Activated CD8-positive, alpha-beta memory T cell treated with anti-CD3 and anti-CD28 coated beads for 24 hours (primary cell): ENCODE results near the gene RNF11.
A peak's percentile ranks its signal among the peaks of the same experiment; 100 is the strongest.
"Not testable (repeated sequence)": the region's sequence is repeated elsewhere in the genome, so short reads cannot be mapped to it uniquely, and the experiment has no call there.

ENCODE experiments used
- DNase-seq: peaks from one replicate; pipeline ENCODE4 v3.0.0-alpha.2; 2020

The RNF11 gene, protein sequence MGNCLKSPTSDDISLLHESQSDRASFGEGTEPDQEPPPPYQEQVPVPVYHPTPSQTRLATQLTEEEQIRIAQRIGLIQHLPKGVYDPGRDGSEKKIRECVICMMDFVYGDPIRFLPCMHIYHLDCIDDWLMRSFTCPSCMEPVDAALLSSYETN

DNA sequence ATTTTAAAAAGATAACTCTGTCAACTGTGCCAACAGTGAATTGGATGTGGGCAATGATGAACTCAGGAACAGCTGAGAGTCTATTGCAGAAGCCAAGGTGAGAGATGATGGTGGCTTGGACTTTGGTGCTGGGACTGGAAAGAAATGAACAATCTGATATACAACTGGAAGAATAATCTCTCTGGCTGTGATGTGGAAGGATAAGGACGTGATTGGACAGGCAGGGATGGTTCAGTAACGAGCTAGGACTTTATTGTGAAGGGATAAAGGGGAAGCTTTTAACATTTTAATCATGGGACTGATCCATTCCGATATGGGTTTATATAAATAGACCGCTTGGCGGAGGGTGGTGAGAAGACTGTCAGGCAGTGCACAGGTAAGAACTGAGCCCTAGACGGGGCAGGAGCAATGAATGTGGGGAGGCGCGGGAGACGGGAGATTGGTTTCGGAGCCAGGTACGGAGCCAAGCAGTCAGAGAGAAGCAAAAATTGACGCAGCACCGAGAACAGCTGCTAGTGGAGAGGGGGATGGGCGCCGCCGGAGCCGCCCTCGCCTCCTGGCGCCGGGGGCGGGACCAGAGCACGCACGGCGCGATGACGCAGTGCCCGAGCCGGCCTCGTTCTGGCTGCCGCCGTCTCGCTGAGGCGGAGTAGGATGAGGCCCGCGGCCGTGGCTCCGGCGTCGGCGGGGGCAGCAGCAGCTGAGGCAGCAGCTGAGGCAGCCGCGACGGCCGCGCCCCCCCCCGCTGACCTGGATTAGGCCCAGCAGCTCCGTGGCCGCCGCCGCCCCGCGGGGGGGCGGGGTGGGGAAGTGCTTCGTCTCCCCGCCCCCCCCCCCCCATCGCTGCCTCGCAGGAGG, at the start of gene RNF11:
Gene RNF11, plus strand, starts transcription at position 601 of the 858 bp plus-strand sequence. CDS start 484 bp downstream, outside the sequence.
- DNase-seq = peak; percentile 95

DNA sequence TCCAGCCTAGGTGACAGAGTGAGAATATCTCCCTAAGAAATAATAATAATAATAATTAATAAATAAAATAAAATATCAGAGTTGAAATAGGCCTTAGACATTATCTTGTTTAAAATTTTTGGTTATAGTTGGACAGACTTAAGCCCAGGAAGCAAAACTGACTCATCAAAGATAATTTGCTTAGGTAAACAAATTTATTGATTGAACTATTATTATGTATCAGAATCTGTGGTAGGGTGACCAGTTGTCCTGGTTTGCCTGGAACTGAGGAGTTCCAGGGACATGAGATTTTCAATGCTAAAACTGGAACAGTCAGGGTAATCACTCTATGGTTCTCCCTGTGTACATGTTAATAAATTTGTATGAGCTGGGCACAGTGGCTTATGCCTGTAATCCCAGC, 47.8 kb upstream of the RNF11 start:
- DNase-seq = no peak

DNA sequence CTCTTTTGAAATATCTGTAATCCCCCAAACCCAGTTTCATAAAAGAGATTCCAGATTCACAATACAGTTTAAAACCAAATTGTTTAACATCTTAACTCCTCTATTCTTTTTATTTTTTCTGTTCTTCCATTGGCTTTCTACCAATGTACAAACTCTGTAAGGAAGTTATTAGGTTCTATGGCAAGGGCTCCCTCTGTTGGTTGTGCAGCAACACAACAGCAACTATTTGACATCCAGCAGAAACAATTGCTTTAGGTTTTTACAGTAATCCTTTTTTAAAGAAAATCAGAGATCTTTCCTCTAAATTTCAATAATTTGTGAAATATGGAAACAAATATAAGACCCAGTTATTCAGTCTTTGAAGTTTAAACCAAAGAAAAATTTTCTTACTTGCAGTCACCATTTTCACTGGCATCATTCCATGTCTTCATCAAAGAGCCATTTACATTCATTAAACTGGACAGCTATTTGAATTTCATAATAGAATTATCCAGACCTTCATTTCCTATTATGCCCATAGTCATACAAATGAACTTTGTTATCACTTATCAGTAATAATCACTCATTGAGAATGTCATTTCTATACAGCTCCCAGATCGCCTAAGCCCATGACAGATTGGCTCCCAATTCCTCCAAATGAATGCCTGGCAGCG, 46.5 kb upstream of the RNF11 start:
- no peak for DNase-seq

DNA sequence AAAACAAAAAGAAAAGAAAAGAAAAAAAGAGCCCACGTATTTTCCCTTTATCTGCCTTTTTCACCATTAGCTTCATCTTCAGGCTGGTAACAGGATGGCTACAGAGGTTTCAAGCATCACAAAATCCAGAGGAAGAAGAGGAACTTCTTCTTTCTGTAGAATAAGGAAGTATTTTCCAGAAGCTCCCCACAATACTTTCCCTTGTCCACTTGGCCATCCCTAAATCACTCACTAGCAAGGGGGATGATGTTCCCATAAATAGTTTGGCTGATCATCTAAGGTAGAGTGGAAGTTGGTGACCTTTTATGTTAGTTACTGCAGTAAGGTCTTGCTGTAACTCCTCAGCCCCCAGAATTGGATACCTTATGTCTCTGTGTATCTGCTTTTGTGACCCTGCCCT, 45.1 kb upstream of the RNF11 start:
- no peak for DNase-seq

DNA sequence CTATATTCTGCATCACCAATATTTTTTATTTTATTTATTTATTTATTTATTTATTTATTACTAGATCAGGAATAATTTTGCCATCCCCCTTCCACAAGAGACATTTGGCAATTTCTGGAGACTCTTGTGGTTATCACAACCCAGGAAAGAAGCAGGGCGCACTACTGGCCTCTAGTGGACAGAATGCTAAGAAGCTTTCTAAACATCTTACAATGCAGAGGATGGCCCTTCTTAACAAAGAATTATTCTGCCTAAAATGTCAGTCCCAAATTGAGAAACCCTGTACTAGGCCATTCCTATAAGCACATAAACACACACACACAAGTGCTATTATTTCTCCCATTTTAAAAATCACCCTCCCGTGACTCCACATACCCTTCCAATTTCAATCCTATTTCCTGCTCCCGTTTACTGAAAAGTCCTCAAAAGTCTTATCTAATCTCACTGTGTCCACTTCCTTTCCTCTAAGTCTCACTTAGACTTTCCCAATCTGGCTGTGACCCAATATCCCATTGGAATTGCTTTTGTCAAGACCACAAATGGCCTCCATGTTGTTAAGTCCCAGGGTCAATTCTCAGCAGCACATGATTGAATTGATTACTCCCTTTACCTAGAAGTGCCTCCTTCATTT, 43.7 kb upstream of the RNF11 start:
- DNase-seq = peak; percentile 68

DNA sequence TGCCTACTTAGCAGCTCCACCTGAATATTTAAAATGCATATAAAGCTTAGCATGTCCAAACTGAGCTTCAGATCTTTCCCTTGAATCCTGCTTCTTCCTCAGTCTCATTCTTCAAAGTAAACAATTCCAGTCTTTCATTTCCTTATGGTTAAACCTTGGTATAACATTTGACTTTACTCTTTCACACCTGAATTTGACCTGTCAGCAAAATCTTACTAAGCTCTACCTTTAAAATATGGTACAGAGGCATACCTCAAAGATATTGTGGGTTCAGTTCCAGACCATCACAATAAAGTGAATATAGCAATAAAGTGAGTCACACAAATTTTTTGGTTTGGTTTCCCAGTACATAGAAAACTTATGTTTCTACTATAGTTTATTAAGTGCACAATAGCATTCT, 42.5 kb upstream of the RNF11 start:
- no peak for DNase-seq

DNA sequence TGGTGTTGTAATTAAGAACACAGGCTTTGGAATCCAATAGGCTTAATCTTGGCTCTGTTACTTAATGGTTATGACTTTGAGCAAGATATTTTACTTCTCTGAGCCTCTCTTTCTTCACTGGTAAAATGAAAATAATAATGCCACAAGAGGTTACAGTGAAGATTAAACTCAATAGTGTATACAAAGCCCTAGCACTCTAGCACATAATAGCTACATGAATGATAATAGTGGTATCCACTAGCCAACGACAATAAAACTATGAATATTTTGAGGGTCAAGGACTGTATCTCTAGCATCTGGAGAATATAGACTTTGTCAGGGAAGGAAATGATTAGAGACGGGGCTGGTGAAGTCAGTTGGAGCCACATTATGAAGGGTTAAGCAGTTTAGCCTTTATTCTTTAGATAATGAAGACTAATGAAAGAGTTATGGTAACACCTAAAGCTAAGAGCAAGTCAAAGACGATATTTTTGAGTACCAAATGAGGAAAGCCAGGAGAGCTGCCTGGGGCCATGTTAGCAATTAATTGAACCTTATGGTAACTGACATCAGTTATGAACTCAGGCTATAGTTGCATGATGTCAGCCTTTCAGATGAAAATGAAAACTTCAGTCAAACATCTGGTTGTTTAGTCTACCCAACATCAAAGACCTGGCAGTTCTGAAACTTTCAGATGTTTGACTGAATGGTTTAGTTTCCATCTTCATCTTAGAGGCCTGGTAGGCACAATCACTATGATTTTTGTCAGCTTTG, 32.8 kb upstream of the RNF11 start:
- DNase-seq = no peak

DNA sequence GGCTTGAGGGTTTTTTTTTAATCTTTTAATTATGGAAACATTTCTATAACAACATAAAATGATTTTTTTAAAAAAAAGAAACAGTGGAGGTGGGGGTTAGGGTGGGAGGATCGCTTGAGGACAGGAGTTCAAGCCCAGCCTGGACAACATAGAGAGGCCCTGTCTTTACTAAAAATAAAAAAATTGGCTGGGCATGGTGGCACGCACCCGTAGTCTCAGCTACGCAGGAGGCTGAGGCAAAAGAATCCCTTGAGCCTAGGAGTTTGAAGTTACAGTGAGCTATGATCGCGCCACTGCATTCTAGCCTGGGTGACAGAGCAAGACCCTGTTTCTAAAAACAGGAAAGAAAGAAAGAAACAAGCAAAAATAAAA, 32.2 kb upstream of the RNF11 start:
- no peak for DNase-seq

DNA sequence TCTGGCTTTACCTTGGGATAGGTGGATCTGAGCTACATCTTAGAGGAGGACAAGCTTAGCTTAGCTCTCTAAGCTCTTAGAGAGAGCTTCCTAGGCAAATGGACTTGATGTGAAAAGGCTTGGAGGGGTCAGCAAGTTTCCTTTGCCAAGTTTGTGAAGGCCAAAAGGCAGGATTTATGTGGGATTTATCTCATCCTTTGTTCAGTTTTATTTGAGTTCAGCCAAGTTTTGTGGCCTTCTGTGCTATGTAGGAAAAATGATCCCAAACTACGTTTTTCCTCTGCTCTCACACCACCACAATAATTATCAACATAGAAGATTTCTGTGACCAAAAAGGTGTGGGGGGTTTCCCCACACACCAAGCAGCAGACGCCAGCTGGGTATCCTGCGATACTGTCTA, 26.0 kb upstream of the RNF11 start:
- no peak for DNase-seq

DNA sequence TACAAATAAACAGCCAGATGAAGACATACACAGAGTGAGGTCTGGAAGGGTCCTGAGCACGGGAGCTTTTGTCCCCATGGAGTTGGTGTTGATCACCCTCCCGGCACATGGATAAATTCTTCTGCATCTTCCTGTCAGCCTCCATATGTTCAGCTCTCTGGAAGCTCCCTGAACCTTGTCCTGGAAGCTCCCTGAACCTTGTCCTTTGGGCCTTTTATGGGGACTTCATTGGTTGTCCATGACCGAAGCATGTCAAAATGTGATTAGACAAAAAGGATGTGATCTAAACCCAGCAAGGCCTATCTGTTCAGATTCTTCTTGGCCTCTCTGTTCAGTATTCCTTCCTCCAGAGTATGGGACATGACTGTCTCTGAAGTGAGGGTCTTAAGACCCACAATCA, 25.4 kb upstream of the RNF11 start:
- no peak for DNase-seq

DNA sequence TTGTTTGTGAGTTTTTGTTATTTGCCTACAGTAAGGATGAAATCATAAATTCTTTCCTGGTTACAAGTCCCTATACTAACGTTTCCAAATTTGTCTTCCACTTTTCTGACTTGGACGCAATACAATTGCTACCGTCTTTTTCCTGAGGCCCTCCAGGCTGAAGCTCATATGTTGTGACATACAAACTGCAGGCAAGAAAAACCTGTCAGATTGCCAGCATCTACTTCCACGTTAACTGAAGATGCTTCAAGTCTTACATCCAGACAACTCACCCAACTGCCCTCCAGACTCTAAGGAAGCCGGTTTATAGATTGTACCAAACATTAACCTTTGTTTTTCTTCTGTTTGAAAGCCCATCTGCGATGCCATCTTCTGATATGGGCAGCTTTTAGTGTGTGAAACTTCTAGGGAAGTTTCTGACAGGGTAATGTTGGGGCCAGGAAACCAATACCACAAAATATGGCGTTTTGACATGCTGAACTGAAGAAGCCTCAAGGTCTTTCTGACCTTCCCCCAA, 21.4 kb upstream of the RNF11 start:
- no peak for DNase-seq

DNA sequence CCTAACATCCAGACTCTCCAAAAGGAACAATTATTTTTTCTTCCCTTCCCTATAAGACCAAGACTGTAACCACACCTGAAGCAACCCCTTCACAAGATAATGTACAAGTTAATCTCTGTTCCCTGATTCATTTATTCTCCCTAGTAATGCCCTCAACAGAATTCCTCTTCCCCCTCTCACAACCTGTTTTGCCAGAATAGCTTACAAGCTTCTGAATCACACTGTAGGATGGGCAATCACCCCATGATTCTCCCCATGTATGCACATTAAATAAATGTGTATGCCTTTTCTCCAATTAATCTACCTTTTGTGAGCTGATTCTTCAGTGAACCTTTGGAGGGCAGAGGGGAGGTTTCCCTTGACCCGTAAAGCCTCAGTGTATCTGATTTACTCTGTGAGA, 20.9 kb upstream of the RNF11 start:
- DNase-seq = no peak

DNA sequence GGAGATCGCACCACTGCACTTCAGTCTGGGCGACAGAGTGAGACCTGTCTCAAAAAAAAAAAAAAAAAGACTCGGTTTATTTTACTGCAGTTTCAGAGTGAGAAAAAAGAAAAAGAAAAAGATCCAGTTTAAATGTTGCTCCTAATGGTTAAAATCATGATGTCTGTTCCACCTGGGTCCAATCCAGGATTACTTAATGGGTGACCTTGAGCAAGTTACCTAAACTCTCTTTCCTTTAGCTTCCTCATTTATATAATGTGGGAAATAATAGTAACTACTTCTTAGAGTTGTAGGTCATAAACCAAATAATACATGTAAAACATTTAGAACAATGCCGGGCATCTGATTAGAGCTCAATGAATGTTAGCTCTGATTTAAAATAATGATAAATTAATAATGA, 19.4 kb upstream of the RNF11 start:
- DNase-seq = no peak

DNA sequence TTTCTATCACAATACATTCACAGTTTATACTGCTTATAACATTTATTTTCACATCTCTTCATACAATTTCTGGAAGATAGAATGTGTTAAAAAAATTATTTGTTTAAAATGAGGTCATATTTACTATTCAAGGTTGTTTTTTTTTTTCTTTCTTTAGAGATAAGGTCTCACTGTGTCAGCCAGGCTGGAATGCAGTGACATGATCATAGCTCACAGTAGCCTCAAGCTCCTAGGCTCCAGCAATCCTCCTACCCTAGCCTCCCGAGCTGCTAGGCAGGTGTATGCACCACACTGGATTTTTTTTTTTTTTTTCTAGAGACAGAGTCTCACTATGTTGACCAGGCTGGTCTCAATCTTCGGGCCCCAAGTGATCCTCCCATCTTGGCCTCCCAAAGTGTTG, 19.0 kb upstream of the RNF11 start:
- DNase-seq = no peak

DNA sequence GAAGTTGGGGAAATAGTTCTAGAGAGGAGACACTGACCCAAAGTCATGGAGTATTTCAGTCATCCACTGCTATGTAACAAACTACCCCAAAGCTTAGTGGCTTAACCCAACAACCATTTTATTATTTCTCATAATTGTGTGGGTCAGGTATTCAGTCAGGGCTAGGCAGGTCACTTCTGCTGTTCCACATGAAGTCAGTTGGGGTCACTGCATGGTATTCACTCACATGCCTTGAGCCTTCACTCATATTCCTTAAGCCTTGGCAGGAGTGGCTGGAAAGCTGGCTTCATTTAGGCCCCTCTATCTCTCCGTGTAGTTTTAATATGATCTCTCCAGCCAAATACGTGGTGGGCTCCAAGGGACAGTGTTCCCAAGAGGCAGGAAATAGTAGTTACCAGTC, 17.5 kb upstream of the RNF11 start:
- no peak for DNase-seq

DNA sequence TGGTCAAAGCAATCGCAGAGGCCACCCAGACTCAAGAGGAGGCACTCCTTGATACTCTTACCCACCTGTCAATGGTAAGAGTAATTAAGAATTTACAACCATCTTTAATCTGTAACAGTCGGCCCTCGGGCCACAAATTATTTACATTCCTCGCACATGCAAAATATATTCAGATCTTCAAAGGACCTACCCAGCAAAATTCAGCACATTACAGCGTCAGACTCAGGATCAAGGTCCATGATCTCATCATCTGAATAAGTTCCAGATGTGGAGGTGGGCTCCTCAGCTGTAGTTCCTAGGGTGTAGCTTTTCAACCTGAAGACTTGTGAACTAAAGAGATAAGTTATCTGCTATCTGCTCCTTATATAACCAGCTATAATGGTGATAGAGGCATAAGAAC, 17.1 kb upstream of the RNF11 start:
- DNase-seq = no peak

DNA sequence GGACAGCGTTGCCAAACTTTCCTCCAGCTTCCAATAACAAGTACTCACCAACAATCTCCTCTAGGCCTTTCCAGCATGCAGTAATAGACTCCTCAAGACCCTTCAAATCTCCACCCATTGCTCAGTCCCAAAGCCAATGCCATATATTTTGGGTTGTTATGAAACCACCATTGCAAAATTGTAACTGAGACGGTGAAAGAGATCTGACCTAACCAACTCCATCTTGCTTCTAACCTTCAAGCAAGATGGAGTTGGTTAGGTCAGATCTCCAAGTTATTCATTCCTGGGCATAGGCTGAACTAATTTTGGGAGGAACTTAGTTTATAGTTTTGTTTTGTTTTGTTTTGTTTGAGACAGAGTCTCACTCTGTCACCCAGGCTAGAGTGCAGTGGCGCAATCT, 14.5 kb upstream of the RNF11 start:
- not testable (repeated sequence) for DNase-seq

DNA sequence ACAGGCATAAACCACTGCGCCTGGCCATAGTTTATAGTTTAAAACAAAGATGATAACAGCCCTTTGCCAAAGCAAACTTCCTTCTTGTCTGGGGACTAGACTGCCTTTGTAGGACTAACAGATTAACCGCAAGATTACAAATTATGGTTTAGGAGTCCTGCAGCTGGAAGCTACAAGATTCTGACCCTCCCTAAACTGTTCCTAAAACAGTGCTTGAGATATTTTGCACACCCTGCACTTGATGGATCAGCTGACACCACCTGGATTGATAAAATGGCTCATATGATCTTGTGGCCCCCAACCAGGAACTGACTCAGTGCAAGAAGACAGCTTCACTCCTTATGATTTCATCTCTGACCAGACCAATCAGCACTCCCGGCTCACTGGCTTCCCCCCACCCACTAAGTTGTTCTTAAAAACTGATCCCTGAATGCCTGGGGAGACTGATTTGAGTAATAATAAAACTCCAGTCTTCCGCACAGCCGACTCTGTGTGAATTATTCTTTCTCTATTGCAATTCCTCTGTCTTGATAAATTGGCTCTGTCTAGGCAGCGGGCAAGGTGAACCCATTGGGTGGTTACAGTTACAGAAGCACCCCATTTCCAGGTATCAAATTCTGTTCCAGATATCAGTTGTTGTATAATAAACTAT, 13.8 kb upstream of the RNF11 start:
- DNase-seq = no peak

DNA sequence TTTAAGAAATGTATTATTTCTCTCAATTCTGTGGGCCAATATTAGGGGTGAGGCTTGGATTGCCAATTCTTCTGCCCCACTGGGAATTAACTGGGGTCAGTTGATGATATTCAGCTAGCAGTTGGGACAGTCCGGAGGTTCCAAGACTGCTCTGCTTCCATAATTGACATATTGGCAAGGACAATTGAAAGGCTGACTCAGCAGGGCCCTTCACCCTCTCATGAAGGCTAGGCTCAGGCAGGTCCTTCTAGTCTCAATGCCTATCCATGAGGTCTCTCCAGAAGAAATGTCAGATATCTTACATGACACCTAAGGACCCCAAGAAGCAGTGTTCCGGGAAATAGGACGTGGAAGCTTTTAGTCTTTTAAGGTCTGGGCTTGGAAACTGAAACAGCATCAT, 13.3 kb upstream of the RNF11 start:
- DNase-seq = no peak

DNA sequence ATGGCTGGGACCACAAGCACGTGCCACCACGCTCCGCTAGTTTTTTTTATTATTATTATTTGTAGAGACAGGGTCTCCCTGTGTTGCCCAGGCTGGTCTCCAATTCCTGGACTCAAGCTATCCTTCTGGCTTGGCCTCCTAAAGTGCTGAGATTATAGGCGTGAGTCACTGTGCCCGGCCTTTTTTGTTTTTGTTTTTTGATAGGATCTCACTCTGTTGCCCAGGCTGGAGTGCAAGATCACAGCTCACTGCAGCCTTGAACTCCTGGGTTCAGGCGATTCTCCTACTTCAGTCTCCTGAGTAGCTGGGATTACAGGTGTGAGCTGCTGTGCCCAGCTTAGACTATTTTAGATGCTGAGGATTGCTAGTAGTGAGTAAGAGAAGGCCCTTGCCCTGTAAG, 11.8 kb upstream of the RNF11 start:
- no peak for DNase-seq

DNA sequence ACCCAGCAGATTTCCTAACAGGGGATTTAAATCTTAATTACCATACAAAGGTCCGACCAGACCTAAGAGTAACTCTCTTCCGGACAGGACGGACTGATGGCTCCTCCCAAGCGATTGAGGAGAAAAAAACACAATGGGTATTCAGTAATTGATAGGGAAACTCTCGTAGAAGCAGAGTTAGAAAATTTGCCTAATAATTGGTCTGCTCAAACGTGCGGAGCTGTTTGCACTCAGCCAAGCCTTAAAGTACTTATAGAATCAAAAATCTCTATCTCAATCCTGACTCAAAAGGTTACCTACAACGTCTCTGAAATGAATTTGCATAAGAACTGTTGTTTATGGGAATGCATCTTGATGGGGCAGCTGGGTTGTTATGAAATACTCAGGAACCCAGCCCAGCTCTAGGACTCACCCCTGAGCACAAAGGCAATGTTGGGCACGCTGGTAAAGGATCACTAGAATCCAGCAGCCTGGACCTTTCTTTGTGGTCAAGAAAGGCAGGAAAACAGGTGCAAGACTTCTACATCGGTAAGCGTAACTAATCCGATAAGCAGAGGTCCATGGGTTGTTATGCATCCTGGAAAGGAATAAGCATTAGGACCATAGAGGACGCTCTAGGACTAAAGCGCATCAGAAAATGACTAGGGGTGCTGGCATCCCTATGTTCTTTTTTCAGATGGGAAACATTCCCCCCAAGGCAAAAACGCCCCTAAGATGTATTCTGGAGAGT, 8.7 kb upstream of the RNF11 start:
- not testable (repeated sequence) for DNase-seq

DNA sequence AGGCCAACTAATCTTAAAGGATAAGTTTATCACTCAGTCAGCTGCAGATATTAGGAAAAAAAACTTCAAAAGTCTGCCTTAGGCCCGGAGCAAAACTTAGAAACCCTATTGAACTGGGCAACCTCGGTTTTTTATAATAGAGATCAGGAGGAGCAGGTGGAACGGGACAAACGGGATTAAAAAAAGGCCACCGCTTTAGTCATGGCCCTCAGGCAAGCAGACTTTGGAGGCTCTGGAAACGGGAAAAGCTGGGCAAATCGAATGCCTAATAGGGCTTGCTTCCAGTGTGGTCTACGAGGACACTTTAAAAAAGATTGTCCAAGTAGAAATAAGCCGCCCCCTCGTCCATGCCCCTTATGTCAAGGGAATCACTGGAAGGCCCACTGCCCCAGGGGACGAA, 7.6 kb upstream of the RNF11 start:
- not testable (repeated sequence) for DNase-seq
